Measurements from ENCODE around the gene CNNM3.

The CNNM3 gene

GRCh38 chr2:96819876-96820511 is 3.9 kb downstream of the CNNM3 start:
- DNase-seq: no peak

GRCh38 chr2:96821113-96821675 is 5.1 kb downstream of the CNNM3 start:
- DNase-seq: no peak

GRCh38 chr2:96822786-96823185 is 6.7 kb downstream of the CNNM3 start:
- DNase-seq: no peak

DNA sequence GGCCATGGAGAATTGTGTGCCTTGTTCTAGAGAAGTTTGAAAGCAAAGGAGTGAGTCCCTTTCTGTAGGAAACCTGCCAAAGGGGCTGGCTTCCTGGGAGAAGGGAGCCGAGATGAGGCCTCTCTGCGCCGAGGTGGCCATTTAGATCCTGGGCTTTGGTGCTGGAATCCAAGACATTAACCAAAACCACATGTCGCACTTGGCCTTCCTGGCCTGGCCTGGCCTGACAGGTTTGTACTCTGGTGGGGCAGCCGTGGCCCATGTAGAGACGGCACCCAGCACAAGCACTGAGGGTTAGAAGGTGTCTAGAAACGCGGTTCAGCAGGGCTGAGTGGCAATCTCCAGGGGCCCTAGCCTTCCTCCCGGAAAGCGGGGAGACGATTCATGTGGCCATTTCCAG is 7.1 kb downstream of the CNNM3 start:
- no peak for DNase-seq

DNA sequence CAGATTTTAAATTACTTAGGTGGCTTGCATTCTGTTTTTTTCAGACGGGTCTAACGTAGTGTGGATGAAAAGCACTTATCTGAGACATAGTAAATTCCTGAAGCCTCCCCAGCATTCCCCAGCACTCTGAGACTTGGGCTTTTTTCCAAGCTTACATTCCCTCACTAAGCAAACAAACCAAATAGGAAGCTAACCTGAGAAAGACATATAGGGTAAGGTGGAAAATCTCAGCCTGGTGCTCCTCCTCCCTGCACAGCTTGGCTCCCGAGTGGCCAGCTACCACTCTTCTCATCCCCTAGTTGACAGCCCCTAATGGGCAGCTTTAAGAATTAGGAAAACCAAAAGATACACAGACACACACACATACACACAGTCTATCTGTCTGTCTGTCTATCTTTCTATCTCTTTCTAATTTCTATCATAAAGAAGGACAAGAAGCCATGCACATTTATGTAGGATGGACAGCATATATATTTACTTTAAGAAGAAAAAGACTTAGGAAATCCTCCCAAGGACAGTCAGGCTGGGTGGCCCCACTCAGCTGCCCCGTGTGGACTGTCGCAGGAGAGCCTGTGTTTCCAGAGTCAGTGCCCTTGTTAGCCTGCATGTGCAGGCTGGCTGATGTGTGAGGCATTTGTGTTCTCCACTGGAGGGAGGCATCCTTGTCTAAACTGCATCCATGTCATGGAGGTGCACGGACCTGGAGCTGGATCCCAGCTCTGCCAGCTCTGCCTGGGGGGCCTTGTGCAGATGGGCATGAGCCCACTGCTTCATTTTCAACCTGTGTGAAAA is 8.2 kb downstream of the CNNM3 start:
- DNase-seq: no peak

- DNase-seq: no peak
Measured at GRCh38 chr2:96825057-96825456, 9.0 kb downstream of the CNNM3 start.

GRCh38 chr2:96826546-96827278 is 10.6 kb downstream of the CNNM3 start:
- DNase-seq: no peak

GRCh38 chr2:96828436-96828835 is 12.4 kb downstream of the CNNM3 start:
- DNase-seq: no peak

GRCh38 chr2:96828874-96829273 is 12.8 kb downstream of the CNNM3 start:
- DNase-seq: no peak

GRCh38 chr2:96830044-96830562 is 14.0 kb downstream of the CNNM3 start:
- DNase-seq: no peak

- no peak for DNase-seq
Measured at GRCh38 chr2:96831679-96832078, 15.6 kb downstream of the CNNM3 start.

DNA sequence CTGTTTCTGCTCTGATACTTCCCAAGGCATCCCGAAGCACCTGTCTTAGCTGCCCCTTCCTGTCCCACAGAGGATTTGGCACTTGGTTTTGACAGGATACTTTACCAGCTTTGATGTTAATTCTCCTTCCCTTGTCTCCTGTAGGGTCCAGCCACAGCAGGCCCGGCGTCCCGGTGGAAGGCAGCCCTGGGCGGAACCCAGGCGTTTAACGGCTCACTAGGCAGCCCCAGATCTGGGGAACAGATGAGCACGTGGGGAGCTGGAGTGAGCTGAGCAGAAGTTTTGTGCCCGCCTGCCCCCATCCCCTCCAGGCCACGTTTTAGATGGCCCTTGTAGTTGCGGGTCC is 16.3 kb downstream of the CNNM3 start:
- no peak for DNase-seq

DNA sequence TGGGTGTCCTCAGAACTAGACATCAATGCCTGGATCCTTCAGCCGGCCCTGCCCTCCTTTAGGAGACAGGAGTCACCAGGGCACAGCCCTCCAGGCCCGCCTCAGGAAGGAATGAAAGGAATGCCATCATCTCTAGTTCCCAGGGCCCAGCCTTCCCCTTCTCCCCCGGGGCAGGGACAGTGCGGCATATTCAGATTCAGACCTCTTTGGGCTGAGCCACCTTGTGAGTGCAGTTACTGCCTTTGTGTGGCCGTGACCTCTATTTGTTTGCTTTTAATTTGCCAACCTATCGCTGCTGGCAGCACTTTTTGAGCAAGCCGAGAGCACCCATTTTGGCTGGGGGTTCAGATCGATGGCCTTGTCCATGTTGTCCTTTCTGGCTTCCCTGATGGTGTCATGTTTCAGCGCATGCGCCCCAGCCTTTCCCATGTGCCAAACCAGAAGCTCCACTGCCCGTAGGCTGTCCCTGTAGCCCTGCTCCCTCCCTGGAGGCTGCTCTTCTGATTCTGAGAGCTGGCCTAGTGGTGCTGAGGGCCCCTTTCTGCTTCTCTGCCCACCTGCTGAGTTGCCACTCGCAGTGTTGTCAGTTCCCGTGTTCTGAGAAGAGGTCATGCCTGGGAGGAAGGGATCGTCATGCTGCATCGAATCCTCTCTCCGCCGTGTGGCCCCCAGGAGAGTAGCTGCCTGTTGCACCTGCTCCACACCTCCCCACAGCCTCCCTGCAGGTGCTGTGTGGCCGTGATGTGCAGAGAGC is 16.9 kb downstream of the CNNM3 start:
- no peak for DNase-seq

DNA sequence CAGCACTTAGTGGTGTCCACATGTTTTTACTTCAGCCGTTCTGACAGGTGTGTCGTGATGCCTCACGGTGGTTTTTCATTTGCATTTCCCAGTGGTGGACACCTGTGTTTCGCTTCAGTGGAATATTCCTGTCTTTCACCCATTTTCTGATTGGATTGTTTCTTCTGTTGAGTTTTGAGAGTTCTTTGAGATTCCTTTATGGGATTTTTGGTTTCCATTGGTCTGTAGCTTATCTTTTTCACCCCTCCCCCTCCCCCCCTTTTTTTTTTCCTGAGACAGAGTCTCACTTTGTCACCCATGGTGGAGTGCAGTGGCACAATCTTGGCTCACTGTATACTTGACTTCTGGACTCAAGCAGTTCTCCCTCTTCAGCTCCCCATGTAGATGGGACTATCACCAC is 19.8 kb downstream of the CNNM3 start:
- no peak for DNase-seq

DNA sequence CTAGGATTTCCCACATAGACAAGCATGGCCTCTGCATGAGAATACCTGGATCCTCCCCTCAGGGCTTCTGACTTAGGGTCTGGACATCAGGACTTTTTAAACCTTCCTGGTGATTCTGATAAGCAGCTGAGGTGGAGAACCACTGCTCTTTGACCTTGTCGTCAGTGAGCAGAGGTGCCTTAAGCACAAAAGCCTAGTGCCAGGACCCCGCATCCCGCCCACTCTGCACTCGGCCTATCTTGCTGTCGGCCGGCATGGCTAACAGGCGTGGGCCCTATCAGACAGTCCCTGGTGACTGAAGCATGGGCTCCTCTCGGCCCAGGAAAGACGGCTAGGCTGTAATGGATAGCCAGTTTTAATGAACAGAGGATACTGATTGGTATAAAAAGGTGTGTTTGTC is 21.5 kb downstream of the CNNM3 start:
- DNase-seq: no peak

- DNase-seq: no peak
Measured at GRCh38 chr2:96838345-96839292, 22.6 kb downstream of the CNNM3 start.

- peak; percentile 85 for DNase-seq
Measured at GRCh38 chr2:96839293-96839874, 23.3 kb downstream of the CNNM3 start.

- DNase-seq: no peak
Measured at GRCh38 chr2:96839875-96840850, 24.1 kb downstream of the CNNM3 start.

DNA sequence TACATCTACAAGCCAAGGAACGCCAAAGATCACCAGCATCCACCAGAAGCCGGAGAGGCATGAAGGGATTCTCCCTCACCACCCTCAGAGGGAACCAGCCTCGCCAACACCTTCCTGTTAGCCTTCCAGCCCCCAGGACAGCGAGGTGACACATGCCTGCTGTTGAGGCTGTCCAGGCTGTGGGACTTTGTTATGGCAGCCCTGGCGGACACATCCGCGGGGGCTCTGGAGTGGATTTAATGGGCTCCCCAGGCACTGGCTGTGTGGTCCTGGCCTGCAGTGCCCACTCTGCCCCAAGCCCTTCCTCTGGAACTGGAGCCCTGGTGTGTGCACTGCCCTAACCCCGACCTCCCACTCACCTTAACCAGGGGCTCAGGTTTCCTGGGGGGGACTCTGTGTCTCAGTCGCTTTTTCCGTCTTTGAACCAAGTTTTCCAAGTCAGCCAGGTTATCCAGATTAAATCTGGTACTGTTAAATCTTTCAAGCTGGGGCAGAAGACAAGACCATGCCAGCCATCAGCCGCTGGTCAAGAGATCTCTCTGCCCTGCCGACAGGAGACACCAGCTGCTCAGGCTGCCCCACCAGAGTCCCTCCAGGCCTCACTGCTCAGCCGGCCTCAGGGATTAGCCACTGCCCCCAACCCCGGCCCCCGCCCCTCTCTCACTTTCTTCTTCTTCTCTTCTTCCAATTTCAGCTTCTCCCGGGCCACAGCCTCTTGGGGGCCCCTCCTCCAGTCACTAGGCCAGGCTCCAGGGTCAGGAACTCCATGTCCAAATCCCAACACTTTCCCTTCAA is 25.8 kb downstream of the CNNM3 start:
- no peak for DNase-seq
